Fibroblast of pulmonary artery (primary cell): ENCODE results near the gene ZRANB1.

Source experiments
- DNase-seq: peaks from one replicate; pipeline ENCODE4 v3.0.0-alpha.2; 2010; ENCODE audit warnings: low read depth
- H3K4me3 ChIP-seq: replicated peaks from 2 replicates; pipeline ENCODE4 v1.5.1; 2011; ENCODE audit warnings: low read depth, mild to moderate bottlenecking, control low read depth, low read length, moderate library complexity
- TF ChIP-seq, protein P1 (sequence below): IDR thresholded peaks from 2 replicates; pipeline ENCODE4 v1.5.1; 2011; ENCODE audit warnings: mild to moderate bottlenecking, control low read depth, low read length, inconsistent platforms; ENCODE audit errors: missing control alignments

The ZRANB1 gene

DNA sequence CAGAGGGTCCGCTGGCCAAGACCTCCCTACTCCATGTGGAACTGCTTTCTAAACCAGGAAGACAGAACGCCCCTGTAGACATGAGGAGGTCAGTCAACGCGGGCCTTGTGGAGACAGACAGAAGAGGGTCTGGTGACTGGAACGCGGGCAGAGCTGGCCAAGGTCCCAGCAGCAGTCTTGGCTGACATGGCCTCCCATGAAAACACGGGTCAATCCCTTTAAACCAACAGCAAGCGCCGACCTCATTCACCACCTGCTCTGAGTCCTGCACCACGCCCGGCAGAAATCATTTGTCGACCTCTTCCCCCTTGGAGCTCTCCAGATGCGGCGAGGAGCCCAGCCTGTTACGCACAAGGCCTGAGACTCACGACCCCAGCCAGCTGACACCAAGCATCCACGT, 78.5 kb downstream of the ZRANB1 start:
- DNase-seq, result no peak
- H3K4me3 ChIP-seq, result no peak overlapping the region
- TF ChIP-seq, protein P1, sequence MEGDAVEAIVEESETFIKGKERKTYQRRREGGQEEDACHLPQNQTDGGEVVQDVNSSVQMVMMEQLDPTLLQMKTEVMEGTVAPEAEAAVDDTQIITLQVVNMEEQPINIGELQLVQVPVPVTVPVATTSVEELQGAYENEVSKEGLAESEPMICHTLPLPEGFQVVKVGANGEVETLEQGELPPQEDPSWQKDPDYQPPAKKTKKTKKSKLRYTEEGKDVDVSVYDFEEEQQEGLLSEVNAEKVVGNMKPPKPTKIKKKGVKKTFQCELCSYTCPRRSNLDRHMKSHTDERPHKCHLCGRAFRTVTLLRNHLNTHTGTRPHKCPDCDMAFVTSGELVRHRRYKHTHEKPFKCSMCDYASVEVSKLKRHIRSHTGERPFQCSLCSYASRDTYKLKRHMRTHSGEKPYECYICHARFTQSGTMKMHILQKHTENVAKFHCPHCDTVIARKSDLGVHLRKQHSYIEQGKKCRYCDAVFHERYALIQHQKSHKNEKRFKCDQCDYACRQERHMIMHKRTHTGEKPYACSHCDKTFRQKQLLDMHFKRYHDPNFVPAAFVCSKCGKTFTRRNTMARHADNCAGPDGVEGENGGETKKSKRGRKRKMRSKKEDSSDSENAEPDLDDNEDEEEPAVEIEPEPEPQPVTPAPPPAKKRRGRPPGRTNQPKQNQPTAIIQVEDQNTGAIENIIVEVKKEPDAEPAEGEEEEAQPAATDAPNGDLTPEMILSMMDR, result no peak

DNA sequence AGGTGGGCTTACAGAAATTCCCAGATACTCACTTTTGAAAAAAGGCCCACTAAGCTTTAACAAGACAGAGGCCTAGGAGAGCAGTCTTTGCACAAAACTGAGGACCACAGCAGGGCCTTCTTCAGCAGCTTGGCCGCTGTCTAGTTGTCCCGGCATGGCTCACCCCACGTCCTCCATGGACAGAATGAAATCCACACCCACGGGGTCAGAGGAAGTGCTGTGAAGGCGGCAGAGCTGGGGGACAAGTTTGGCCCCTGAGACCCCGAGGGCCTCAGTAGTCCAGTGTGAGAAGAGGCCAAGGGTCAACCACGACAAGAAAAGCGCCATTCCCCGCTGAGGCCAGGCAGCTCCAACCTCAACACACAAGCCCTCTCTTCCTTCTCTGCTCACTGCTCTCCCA, 78.9 kb downstream of the ZRANB1 start:
- TF ChIP-seq, protein P1, result no peak
- H3K4me3 ChIP-seq, result no peak overlapping the region
- DNase-seq, result no peak

DNA sequence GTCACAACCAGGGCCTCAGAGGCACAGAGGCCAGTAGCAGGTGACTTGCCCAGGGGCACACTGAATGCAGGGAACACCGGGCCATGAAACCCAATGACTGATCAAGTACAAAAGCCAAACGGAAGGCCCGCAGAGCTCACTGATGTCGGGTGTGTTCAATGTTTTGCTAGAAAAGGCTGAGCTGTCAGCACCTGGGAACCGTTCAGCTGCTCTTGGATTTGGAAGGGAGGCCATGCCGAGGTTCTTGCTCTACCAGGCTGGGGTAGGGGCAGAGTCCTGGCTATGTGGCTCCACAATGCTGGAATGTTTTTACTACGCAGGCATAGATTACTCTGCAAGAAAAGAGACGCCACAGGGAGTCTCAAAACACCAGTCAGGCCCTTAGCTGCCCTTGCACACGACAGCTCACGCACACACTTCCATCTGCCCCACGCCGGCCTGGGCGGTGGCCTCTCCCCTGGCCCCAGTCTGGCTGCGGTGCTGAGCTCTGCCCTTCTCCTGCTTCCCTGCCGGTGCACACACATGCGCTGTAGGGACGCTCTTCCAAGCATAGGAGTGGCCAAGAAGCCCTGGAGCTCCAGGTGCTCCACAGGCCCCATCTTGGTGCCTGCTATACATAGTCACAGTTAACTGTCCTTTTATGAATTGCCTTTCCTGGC, 79.9 kb downstream of the ZRANB1 start:
- DNase-seq, result no peak
- TF ChIP-seq, protein P1, result no peak
- H3K4me3 ChIP-seq, result no peak overlapping the region

DNA sequence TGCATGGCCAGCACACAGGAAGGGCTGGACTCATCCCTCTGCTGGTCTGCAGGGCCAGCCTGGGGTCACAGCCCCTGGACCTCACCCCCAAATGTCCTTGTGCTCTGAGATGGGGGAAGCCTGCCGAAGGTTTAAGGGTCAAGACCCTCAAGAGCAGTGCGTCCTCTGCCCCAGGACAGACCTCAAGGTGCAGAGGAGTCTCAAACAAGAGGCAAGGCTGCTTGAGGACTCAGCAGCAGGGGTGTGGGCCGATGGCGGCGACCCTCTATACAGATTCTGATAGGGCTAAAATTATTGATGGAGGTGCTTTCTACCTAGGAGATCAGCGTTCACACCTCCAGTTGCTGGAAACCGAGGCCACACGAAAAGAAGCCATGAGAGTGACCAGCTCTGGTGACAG, 80.7 kb downstream of the ZRANB1 start:
- no peak overlapping the region for H3K4me3 ChIP-seq
- TF ChIP-seq, protein P1, result no peak
- no peak for DNase-seq

DNA sequence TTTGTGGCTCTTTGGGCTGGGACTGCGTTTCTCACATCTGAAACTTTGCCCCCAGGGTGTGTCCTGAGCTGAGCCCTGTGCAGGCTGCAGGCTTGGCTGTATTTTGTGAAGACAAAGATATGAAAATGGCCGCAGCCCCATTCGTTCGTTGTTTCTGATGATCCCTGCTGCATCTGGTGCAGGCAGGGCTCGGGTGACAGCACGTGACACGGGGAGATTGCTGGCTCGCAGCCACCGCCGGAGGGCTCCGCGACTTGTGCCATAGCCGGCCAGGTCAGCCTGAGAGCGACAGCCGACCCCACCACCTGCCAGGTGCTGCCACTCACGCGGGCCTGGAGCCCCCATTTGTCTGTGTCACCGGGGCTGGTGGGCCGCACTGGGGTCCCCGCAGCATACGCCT, 81.3 kb downstream of the ZRANB1 start:
- DNase-seq, result no peak
- no peak overlapping the region for H3K4me3 ChIP-seq
- TF ChIP-seq, protein P1, result no peak

DNA sequence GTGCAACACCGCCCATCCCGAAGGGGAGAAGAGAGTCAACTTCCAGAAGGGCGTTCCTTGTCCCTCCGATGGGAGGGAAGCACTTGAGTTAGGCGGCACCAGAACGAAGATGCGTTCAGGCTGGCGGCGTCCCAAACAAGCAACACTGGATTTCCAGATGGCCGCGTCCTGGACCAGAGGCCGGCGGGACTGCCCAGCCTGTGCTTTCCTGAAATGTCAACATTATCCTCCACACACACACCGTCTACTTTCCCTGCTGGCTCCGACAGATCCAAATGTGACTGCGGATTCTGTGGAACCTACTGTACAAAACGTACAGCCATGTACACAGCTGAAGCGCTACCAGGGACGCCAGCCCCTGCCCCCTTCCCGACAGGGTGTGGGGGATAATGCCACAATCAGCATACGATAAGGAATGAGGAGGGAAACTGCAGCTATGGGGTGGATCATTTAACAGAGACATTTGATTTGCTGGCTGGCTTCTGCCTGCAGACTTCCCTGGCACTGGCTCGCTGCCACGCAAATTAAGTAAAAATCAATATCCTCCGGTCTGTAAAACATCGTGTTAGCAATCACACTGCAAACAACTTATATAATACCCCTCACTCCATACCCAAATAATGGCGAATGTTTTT, 82.1 kb downstream of the ZRANB1 start:
- DNase-seq, result no peak
- TF ChIP-seq, protein P1, result no peak
- no peak overlapping the region for H3K4me3 ChIP-seq
